GM18909 (cell line): ENCODE results near the gene MLH1.
A peak's percentile ranks its signal among the peaks of the same experiment; 100 is the strongest.
"Not testable (repeated sequence)": the region's sequence is repeated elsewhere in the genome, so short reads cannot be mapped to it uniquely, and the experiment has no call there.

Experiments used
- ATAC-seq: cut with Tn5 transposase; IDR thresholded peaks from one replicate; pipeline ENCODE4 v1.9.1; 2021; ENCODE audit warnings: mild to moderate bottlenecking; ENCODE audit not compliant: unreplicated experiment, poor library complexity

Gene MLH1

GRCh38 chr3:37030588-37030987 is 37.3 kb downstream of the MLH1 start:
- no peak for ATAC-seq

DNA sequence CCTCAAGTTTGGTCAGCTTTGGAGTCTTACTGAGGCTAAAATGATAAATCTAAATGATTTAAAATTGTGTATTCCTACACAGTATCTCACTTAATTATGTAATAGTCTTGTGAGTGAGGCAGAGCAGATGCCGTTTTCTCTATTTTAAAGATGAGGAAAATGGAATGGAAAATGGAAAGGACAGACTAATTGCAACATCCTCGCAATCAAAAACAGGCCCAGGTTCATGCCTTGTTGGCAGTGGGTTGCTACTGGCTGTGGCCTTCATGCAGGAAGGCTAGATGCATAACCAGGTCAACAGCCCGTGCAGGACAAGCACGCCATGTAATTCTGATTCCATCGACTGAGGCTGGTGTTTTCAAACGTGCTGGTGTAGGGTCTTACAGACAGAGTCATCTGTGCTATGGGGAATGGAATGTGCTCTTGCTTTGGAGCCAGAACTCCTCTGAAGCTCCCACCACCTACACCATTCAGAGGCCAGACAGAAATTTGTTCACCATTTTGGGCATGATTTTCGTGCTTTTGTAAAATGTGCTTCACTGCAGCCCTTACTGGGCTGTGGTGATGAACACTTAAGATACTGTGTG is 37.9 kb downstream of the MLH1 start:
- no peak for ATAC-seq

- no peak for ATAC-seq
Observed at GRCh38 chr3:37032961-37033360, 39.6 kb downstream of the MLH1 start.

DNA sequence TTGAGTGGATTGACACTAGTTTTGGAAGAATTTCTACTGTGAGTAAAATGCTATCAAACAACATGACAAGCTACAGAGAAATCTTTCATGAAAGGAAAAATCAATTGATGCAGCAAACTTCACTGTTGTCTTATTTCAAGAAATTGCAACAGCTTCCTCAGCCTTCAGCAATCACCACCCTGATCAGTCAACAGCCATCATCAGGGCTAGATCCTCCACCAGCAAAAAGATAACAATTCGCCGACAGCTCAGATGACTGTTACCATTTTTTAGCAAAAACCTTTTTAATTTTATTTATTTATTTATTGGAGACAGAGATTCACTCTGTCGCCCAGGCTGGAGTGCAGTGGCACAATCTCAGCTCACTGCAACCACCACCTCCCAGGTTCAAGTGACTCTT is 44.0 kb downstream of the MLH1 start:
- ATAC-seq, result no peak

- ATAC-seq, result no peak
Observed at GRCh38 chr3:37039161-37039846, 46.0 kb downstream of the MLH1 start.

- no peak for ATAC-seq
Observed at GRCh38 chr3:37040231-37040630, 46.9 kb downstream of the MLH1 start.

- no peak for ATAC-seq
Observed at GRCh38 chr3:37041546-37042195, 48.4 kb downstream of the MLH1 start.

DNA sequence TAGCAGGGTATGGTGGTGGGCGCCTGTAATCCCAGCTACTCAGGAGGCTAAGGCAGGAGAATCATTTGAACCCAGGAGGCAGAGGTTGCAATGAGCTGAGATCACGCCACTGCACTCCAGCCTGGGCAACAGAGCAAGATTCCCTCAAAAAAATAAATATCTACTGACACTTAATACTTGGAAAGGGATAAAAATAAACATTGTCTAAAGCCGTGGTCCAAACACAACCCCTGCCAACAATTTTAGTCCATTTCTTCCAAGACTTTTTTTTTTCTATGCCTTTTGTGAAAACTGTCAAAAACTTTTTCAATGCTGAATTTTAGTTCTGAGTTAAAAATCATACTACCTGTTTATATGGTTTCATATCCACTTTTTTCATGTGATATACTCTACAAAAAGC is 49.4 kb downstream of the MLH1 start:
- ATAC-seq, result not testable (repeated sequence)

DNA sequence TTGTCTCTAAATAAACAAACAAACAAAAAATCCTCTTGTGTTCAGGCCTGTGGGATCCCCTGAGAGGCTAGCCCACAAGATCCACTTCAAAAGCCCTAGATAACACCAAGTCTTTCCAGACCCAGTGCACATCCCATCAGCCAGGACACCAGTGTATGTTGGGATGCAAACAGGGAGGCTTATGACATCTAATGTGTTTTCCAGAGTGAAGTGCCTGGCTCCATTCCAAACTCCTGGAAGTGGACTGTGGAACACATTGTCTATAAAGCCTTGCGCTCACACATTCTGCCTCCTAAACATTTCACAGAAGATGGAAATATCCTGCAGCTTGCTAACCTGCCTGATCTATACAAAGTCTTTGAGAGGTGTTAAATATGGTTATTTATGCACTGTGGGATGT is 57.0 kb downstream of the MLH1 start:
- ATAC-seq, result no peak

GRCh38 chr3:37052860-37053259 is 59.5 kb downstream of the MLH1 start:
- no peak for ATAC-seq

- no peak for ATAC-seq
Observed at GRCh38 chr3:37053337-37053736, 60.0 kb downstream of the MLH1 start.

GRCh38 chr3:37053753-37054152 is 60.4 kb downstream of the MLH1 start:
- no peak for ATAC-seq

DNA sequence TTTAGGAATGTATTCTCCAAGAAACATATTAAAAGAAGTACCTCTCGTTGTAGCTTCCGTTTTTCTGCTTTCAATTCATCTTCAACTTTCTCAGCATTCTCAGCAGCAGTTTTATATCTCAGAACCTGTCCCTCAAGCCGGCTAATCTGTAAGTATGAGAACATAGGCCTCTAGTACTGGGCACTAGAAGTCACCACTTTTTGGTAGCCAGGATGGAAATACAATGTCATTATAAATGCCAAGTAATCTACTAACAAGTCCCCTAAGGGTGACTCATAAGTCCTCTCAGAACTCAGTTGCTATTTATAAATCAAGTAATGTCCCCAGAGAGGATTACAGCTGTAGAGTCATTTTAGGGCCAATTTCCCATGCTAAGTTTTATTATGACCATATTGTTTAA is 61.1 kb downstream of the MLH1 start:
- peak; percentile 78 for ATAC-seq

DNA sequence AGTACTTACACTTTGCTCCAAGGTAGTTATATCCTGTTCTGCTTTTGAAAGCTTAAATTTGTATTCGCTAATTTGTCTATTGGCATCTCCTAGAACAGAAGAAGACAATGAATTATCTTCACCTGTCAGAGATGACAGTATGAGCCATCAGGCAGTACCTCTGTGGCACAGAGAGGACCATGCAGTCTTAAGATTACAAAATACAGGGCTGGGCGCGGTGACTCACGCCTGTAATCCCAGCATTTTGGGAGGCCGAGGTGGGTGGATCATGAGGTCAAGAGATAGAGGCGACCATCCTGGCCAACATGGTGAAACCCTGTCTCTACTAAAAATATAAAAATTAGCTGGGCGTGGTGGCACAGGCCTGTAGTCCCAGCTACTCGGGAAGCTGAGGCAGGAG is 61.8 kb downstream of the MLH1 start:
- ATAC-seq, result not testable (repeated sequence)

DNA sequence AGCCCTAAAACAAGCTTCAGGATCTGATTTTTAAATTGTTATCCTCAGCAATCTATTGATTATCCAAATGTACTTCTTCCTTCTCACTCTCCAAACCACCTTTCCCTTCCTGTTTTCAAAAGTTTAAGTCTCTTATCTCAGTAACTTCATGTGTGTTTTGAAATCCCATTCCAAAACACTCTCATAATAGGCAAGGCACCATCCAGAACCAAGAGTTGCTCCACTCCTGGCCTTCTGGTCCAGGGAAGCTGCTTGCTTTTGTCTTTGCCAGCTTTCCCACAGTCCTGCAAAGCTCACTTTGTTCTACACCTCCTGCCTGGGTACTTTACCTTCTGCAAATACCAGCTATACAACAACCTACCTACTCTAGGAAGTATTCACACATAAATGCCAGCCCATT is 63.5 kb downstream of the MLH1 start:
- ATAC-seq, result no peak

GRCh38 chr3:37058117-37058516 is 64.8 kb downstream of the MLH1 start:
- no peak for ATAC-seq

DNA sequence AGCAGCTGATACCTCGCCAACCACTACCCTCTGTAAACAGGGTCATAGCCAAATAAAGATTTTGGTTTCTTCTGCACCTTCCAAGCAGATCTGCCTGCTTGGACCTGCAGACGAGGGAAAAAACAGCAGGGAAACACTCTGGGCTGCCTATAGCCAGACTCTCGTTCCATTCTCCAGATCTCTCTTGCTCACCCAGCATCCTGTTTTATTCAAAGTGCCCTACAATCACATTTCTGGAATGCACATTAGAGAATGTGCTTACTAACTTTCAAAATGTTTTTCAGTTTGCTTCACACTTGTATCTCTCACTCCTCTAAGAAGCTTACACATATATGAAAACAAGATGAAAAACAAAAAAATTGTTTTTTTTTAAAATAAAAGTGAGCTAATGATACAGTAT is 71.4 kb downstream of the MLH1 start:
- ATAC-seq, result no peak

GRCh38 chr3:37067577-37067976 is 74.3 kb downstream of the MLH1 start:
- ATAC-seq, result no peak

- ATAC-seq, result no peak
Observed at GRCh38 chr3:37068031-37068430, 74.7 kb downstream of the MLH1 start.

DNA sequence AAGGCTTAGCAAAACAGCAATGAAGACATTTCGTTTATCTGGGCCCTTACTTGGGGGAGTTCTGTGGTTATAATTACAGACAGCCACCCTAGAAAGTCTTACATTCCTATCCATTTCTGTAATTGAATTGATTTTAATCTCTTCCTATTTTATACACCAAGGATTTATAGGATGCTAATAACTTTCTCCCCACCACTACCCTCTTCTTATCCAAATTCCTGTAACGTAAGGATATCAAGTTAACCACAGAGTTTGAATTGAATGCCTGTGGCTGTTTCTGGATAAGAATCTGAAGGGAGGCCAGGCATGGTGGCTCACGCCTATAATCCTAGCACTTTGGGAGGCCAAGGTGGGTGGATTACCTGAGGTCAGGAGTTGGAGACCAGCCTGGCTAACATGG is 78.6 kb downstream of the MLH1 start:
- no peak for ATAC-seq

DNA sequence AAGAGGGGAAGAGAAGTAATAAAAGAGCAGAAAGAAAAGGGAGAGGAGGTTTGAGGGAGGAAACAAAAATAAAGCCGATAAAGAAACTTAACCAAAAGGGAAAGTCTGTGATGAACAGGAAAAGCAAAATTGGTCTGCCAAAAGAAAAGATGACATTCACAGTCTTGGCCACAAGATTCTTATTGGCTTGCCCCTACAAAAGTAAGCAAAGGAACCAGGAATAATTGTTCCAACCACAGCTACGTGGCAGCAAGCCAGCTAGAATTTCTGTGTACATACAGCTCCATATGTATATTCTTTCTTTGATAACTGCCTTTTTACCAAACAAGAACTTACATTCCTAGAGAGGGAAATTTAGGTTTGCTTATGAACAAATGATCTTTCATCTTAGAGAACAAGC is 79.6 kb downstream of the MLH1 start:
- no peak for ATAC-seq

GRCh38 chr3:37074178-37074577 is 80.9 kb downstream of the MLH1 start:
- ATAC-seq, result no peak
